ENCODE measurements around the gene HGS. TPM values are rescaled to one million over a fixed set of nuclear protein-coding genes. Genes with fewer than 3 reads are reported as not detected.
A peak's percentile ranks its signal among the peaks of the same experiment; 100 is the strongest.

Gene HGS
- total and polyA plus RNA-seq, 2 of the 13 experiments (the other 11 are each of a cell fraction or from before 2014, with no cell fraction given), result 73.3 to 78.1 TPM

- TF ChIP-seq ZNF616 (CRISPR knock-in tag; IDR thresholded peaks at IDR 0.05; ENCODE audit: low read depth) (peak; percentile 69; the same call in 1 of the 2 replicates), CBX1 (IDR thresholded peaks at IDR 0.05; ENCODE audit: low read depth) (peak; percentile 63), HHEX (CRISPR knock-in tag; IDR thresholded peaks at IDR 0.05) (no peak), PITX1 (CRISPR knock-in tag; IDR thresholded peaks at IDR 0.05) (peak; percentile 81), BATF2 (CRISPR knock-in tag; IDR thresholded peaks at IDR 0.05) (0 out of 2 replicates have a peak, but pooled peaks have one; percentile 62), ARNTL (CRISPR knock-in tag; IDR thresholded peaks at IDR 0.05) (peak; percentile 79; the same call in 1 of the 2 replicates), ZFP62 (CRISPR knock-in tag; IDR thresholded peaks at IDR 0.05) (no peak), ZNF619 (CRISPR knock-in tag; IDR thresholded peaks at IDR 0.05) (peak; percentile 91), ZNF282 (IDR thresholded peaks at IDR 0.05; ENCODE audit: partially characterized antibody) (no peak), SP4 (CRISPR knock-in tag; IDR thresholded peaks at IDR 0.05) (peak; percentile 84), KMT2A (CRISPR knock-in tag; IDR thresholded peaks at IDR 0.05) (peak; percentile 45; the same call in 1 of the 2 replicates), ZNF101 (CRISPR knock-in tag; IDR thresholded peaks at IDR 0.05; ENCODE audit: borderline replicate concordance, low read depth) (no peak), ZNF451 (CRISPR knock-in tag; IDR thresholded peaks at IDR 0.05) (peak; percentile 25; the same call in 1 of the 2 replicates), HOMEZ (CRISPR knock-in tag; IDR thresholded peaks at IDR 0.05; ENCODE audit: low read depth) (peak; percentile 25; the same call in 1 of the 2 replicates), ZNF749 (CRISPR knock-in tag; IDR thresholded peaks at IDR 0.05; ENCODE audit: borderline replicate concordance) (peak; percentile 83; the same call in 1 of the 2 replicates), ZNF580 (CRISPR knock-in tag; IDR thresholded peaks at IDR 0.05; ENCODE audit: borderline replicate concordance, low read depth) (peak; percentile 82; the same call in 1 of the 2 replicates), ZNF746 (CRISPR knock-in tag; IDR thresholded peaks at IDR 0.05) (peak; percentile 83), ZNF605 (CRISPR knock-in tag; IDR thresholded peaks at IDR 0.05) (0 out of 2 replicates have a peak, but pooled peaks have one; percentile 56), NFATC3 (CRISPR knock-in tag; IDR thresholded peaks at IDR 0.05) (no peak; the same call in 1 of the 2 replicates), E2F1 (CRISPR knock-in tag; IDR thresholded peaks at IDR 0.05) (peak; percentile 70), PRPF4 (IDR thresholded peaks at IDR 0.05; ENCODE audit: low read depth, low read length, poor library complexity, severe bottlenecking) (no peak), ZNF263 (CRISPR knock-in tag; IDR thresholded peaks at IDR 0.05) (peak; percentile 98), TIGD3 (CRISPR knock-in tag; IDR thresholded peaks at IDR 0.05; ENCODE audit: borderline replicate concordance) (peak; percentile 91), TBP (CRISPR knock-in tag; IDR thresholded peaks at IDR 0.05) (no peak), HNF4G (IDR thresholded peaks at IDR 0.05; ENCODE audit: borderline replicate concordance, low read depth, low read length) (peak; percentile 58), HNF4G (CRISPR knock-in tag; IDR thresholded peaks at IDR 0.05; ENCODE audit: borderline replicate concordance, low read depth) (peak; percentile 57; the same call in 1 of the 2 replicates)
These were observed 30.0 kb downstream of the HGS start (continued) for GRCh38 chr17:81713556-81714411.
